Measurements from ENCODE around the gene FAM222A.

The FAM222A gene

GRCh38 chr12:109728921-109729320, 15.3 kb downstream of the FAM222A start:
- no peak for DNase-seq (ENCODE audit: low read depth in 1 of 2, low spot score in 1 of 2)
- Histone ChIP-seq H3K27ac (replicated peaks) (no peak overlapping the region), H3K4me3 (replicated peaks; ENCODE audit: insufficient read depth, low read length) (no peak overlapping the region), H3K27me3 (ENCODE audit: insufficient read depth, poor library complexity, severe bottlenecking) (no peaks in the 10 kb centered on the region)
- TF ChIP-seq GABPA (IDR thresholded peaks at IDR 0.05; ENCODE audit: low read depth) (no peak), POLR2AphosphoS5 (IDR thresholded peaks at IDR 0.05; ENCODE audit: low read depth) (no peak), SPI1 (IDR thresholded peaks at IDR 0.05; ENCODE audit: borderline replicate concordance, low read depth) (no peak)
- TF ChIP-seq, protein P1, sequence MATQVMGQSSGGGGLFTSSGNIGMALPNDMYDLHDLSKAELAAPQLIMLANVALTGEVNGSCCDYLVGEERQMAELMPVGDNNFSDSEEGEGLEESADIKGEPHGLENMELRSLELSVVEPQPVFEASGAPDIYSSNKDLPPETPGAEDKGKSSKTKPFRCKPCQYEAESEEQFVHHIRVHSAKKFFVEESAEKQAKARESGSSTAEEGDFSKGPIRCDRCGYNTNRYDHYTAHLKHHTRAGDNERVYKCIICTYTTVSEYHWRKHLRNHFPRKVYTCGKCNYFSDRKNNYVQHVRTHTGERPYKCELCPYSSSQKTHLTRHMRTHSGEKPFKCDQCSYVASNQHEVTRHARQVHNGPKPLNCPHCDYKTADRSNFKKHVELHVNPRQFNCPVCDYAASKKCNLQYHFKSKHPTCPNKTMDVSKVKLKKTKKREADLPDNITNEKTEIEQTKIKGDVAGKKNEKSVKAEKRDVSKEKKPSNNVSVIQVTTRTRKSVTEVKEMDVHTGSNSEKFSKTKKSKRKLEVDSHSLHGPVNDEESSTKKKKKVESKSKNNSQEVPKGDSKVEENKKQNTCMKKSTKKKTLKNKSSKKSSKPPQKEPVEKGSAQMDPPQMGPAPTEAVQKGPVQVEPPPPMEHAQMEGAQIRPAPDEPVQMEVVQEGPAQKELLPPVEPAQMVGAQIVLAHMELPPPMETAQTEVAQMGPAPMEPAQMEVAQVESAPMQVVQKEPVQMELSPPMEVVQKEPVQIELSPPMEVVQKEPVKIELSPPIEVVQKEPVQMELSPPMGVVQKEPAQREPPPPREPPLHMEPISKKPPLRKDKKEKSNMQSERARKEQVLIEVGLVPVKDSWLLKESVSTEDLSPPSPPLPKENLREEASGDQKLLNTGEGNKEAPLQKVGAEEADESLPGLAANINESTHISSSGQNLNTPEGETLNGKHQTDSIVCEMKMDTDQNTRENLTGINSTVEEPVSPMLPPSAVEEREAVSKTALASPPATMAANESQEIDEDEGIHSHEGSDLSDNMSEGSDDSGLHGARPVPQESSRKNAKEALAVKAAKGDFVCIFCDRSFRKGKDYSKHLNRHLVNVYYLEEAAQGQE (IDR thresholded peaks at IDR 0.05; ENCODE audit: insufficient replicate concordance, low read depth), result no peak
- TF ChIP-seq, protein P2, sequence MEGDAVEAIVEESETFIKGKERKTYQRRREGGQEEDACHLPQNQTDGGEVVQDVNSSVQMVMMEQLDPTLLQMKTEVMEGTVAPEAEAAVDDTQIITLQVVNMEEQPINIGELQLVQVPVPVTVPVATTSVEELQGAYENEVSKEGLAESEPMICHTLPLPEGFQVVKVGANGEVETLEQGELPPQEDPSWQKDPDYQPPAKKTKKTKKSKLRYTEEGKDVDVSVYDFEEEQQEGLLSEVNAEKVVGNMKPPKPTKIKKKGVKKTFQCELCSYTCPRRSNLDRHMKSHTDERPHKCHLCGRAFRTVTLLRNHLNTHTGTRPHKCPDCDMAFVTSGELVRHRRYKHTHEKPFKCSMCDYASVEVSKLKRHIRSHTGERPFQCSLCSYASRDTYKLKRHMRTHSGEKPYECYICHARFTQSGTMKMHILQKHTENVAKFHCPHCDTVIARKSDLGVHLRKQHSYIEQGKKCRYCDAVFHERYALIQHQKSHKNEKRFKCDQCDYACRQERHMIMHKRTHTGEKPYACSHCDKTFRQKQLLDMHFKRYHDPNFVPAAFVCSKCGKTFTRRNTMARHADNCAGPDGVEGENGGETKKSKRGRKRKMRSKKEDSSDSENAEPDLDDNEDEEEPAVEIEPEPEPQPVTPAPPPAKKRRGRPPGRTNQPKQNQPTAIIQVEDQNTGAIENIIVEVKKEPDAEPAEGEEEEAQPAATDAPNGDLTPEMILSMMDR (IDR thresholded peaks at IDR 0.05; ENCODE audit: insufficient read depth, low read length), result no peak

DNA sequence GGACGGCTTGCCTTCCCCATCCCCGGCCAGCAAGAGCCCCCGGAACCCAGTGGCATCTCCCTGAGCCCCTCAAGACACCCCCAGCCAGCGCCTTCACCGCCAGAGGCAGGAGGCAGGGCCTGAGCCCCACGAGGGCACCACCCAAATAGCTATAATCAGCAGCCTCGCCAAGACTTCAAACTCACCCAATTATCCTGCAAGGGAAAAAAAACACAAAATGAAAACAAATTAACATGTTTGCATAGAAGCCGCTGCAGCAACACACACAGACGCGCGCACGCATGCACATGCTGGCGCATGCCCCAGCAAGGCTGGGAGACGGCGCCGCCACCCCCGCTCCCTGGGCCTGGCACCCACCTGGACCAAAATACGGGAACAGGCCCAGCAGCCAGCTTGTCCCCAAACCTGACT, 15.8 kb downstream of the FAM222A start:
- Histone ChIP-seq H3K27ac (replicated peaks) (no peak overlapping the region), H3K27me3 (ENCODE audit: insufficient read depth, poor library complexity, severe bottlenecking) (no peaks in the 10 kb centered on the region), H3K4me3 (replicated peaks; ENCODE audit: insufficient read depth, low read length) (no peak overlapping the region)
- TF ChIP-seq POLR2AphosphoS5 (IDR thresholded peaks at IDR 0.05; ENCODE audit: low read depth) (no peak), SPI1 (IDR thresholded peaks at IDR 0.05; ENCODE audit: borderline replicate concordance, low read depth) (no peak), GABPA (IDR thresholded peaks at IDR 0.05; ENCODE audit: low read depth) (no peak)
- TF ChIP-seq, protein P2 (IDR thresholded peaks at IDR 0.05; ENCODE audit: insufficient read depth, low read length), result no peak
- TF ChIP-seq, protein P1 (IDR thresholded peaks at IDR 0.05; ENCODE audit: insufficient replicate concordance, low read depth), result no peak
- no peak for DNase-seq (ENCODE audit: low read depth in 1 of 2, low spot score in 1 of 2)

- no peak for DNase-seq (ENCODE audit: low read depth in 1 of 2, low spot score in 1 of 2)
- H3K27ac ChIP-seq (replicated peaks), result no peak overlapping the region
- TF ChIP-seq SPI1 (IDR thresholded peaks at IDR 0.05; ENCODE audit: borderline replicate concordance, low read depth), result no peak
- TF ChIP-seq, protein P2 (IDR thresholded peaks at IDR 0.05; ENCODE audit: insufficient read depth, low read length), result no peak
- TF ChIP-seq, protein P1 (IDR thresholded peaks at IDR 0.05; ENCODE audit: insufficient replicate concordance, low read depth), result no peak
- no peak for TF ChIP-seq GABPA (IDR thresholded peaks at IDR 0.05; ENCODE audit: low read depth)
- no peak for TF ChIP-seq POLR2AphosphoS5 (IDR thresholded peaks at IDR 0.05; ENCODE audit: low read depth)
Observed at GRCh38 chr12:109729801-109730200, 16.2 kb downstream of the FAM222A start.

More at GRCh38 chr12:109729801-109730200, 16.2 kb downstream of the FAM222A start:
- no peak overlapping the region for H3K4me3 ChIP-seq (replicated peaks; ENCODE audit: insufficient read depth, low read length)
- no peaks in the 10 kb centered on the region for H3K27me3 ChIP-seq (ENCODE audit: insufficient read depth, poor library complexity, severe bottlenecking)
